Body of pancreas (tissue), 4 donors: ENCODE measurements around the gene STIL. TPM values are rescaled to one million over a fixed set of nuclear protein-coding genes. Genes with fewer than 3 reads are reported as not detected.
"Not testable (repeated sequence)": the region's sequence is repeated elsewhere in the genome, so short reads cannot be mapped to it uniquely, and the experiment has no call there.

Experiments
- ATAC-seq: fragments of 150-250 bp; one replicate; pipeline ENCODE4 v1.9.1; 2016
- DNase-seq, 4 donors: peaks; one replicate each; pipeline ENCODE4 v3.0.0-alpha.2; 2019
- H3K27ac ChIP-seq, 4 donors: fragments of 200-600 bp; sonication (generic); 1 replicate in 3 of 4; 2 replicates in 1 of 4; pipeline versions ENCODE4 v1.5.1 to v1.6.1; 2016 to 2019; ENCODE audit warnings: mild to moderate bottlenecking in 1 of 4, mixed read lengths in 1 of 4, moderate library complexity in 1 of 4
- H3K27me3 ChIP-seq, 2 donors: fragments of 200-600 bp; sonication (generic); one replicate each; pipeline ENCODE4 v1.6.0; 2016; ENCODE audit warnings: mild to moderate bottlenecking in 1 of 2
- H3K36me3 ChIP-seq, 2 donors: fragments of 200-600 bp; sonication (generic); replicated peaks in 1 of 2; 2 replicates each; pipeline ENCODE4 v1.5.1; 2016; ENCODE audit warnings: low read depth in 2 of 2; ENCODE audit not compliant: insufficient read depth in 1 of 2
- H3K4me1 ChIP-seq: fragments of 200-600 bp; sonication (generic); one replicate; pipeline ENCODE4 v1.6.0; 2016
- H3K4me3 ChIP-seq, 2 donors: fragments of 200-600 bp; sonication (generic); 1 replicate in 1 of 2; 2 replicates in 1 of 2; pipeline ENCODE4 v1.5.1; 2016 to 2019
- H3K9me3 ChIP-seq, 3 donors: fragments of 200-600 bp; sonication (generic); 1 replicate in 2 of 3; 2 replicates in 1 of 3; pipeline ENCODE4 v1.5.1; 2016
- CTCF ChIP-seq, 7 experiments: fragments of 450-650 bp in 4 of 7; fragments of 200-600 bp in 3 of 7; sonication (generic) in 3 of 7; IDR thresholded peaks; one replicate each; pipeline ENCODE4 v1.5.1; 2016 to 2019; ENCODE audit warnings: antibody characterized with exemption in 7 of 7
- POLR2A ChIP-seq, 3 donors: fragments of 450-650 bp; IDR thresholded peaks; one replicate each; pipeline ENCODE4 v1.6.1; 2016; ENCODE audit warnings: antibody characterized with exemption in 3 of 3, mild to moderate bottlenecking in 2 of 3
- WGBS, 2 donors: methylation state at CpG; one replicate each; pipeline ENCODE4 v1.1.5; 2017; 5-methylcytosine and 5-hydroxymethylcytosine counted together
- intact Hi-C: fragments of 100-400 bp; cut with DNase I; formaldehyde crosslinking; loops from one replicate; pipeline ENCODE4 v1.15.1; 2023
- total RNA-seq, 2 donors: library from RNA; depleted of rRNA; stranded (reverse); fragments of >200 nt; gene quantifications; one replicate each; pipeline ENCODE4 v1.1.0, GENCODE V29; 2016

The STIL gene
- total RNA-seq, 2 donors from 2014 or later = 0.52 TPM; not detected in 1

GRCh38 chr1:47302472-47302871 is 11.5 kb downstream of the STIL start:
- Histone ChIP-seq H3K36me3 (no peaks in the 10 kb centered on the region), H3K4me1 (no peaks in the 10 kb centered on the region), H3K9me3 (no peaks in the 10 kb centered on the region), H3K4me3 (no peak overlapping the region), H3K27ac (no peak overlapping the region), H3K27me3 (no peaks in the 10 kb centered on the region)
- ATAC-seq (no peak), DNase-seq (no peak)
- WGBS, 2 donors = 92 to 94% methylated on average over 2 of the region's 2 CpGs
- TF ChIP-seq CTCF (IDR thresholded peaks at IDR 0.05) (no peak), POLR2A (IDR thresholded peaks at IDR 0.05) (no peak)
- intact Hi-C loops = no loop called here

GRCh38 chr1:47298025-47298699 is 15.8 kb downstream of the STIL start:
- no peak for DNase-seq
- Histone ChIP-seq H3K36me3 (no peaks in the 10 kb centered on the region), H3K27me3 (no peaks in the 10 kb centered on the region), H3K27ac (no peak overlapping the region), H3K4me3 (no peak overlapping the region), H3K4me1 (no peaks in the 10 kb centered on the region), H3K9me3 (no peaks in the 10 kb centered on the region)
- ATAC-seq = no peak
- TF ChIP-seq POLR2A (IDR thresholded peaks at IDR 0.05) = no peak
- TF ChIP-seq CTCF (IDR thresholded peaks at IDR 0.05) = no peak
- intact Hi-C loops = no loop called here

GRCh38 chr1:47295579-47295978 is 18.4 kb downstream of the STIL start:
- ATAC-seq = no peak
- Histone ChIP-seq H3K9me3 (no peaks in the 10 kb centered on the region), H3K27me3 (no peaks in the 10 kb centered on the region), H3K4me3 (no peak overlapping the region), H3K4me1 (no peaks in the 10 kb centered on the region), H3K36me3 (no peaks in the 10 kb centered on the region), H3K27ac (no peak overlapping the region)
- no peak for DNase-seq
- 79 to 87% methylated on average over 2 of the region's 2 CpGs for WGBS, 2 donors
- intact Hi-C loops = no loop called here
- TF ChIP-seq CTCF (IDR thresholded peaks at IDR 0.05) (no peak), POLR2A (IDR thresholded peaks at IDR 0.05) (no peak)

GRCh38 chr1:47294863-47295262 is 19.1 kb downstream of the STIL start:
- DNase-seq, H3K36me3 ChIP-seq, H3K4me1 ChIP-seq, H3K9me3 ChIP-seq, intact Hi-C loops, ATAC-seq, H3K4me3 ChIP-seq, H3K27ac ChIP-seq, H3K27me3 ChIP-seq: not testable (repeated sequence)
- 95 to 97% methylated on average over 6 of the region's 6 CpGs for WGBS, 2 donors

- H3K27me3 ChIP-seq, H3K4me1 ChIP-seq, H3K36me3 ChIP-seq, H3K4me3 ChIP-seq, H3K27ac ChIP-seq, ATAC-seq, H3K9me3 ChIP-seq, DNase-seq, intact Hi-C loops: not testable (repeated sequence)
- 84 to 93% methylated on average over 4 of the region's 4 CpGs for WGBS, 2 donors
Observed at GRCh38 chr1:47288116-47288515, 25.8 kb downstream of the STIL start.

GRCh38 chr1:47280142-47280541 is 33.8 kb downstream of the STIL start:
- H3K4me1 ChIP-seq = no peaks in the 10 kb centered on the region
- H3K9me3 ChIP-seq = no peaks in the 10 kb centered on the region
- H3K36me3 ChIP-seq = no peaks in the 10 kb centered on the region
- 93 to 98% methylated on average over 3 of the region's 3 CpGs for WGBS, 2 donors
- intact Hi-C loops = no loop called here
- no peak for TF ChIP-seq CTCF (IDR thresholded peaks at IDR 0.05)
- no peaks in the 10 kb centered on the region for H3K27me3 ChIP-seq
- H3K4me3 ChIP-seq = no peak overlapping the region
- DNase-seq (no peak), ATAC-seq (no peak)
- H3K27ac ChIP-seq = no peak overlapping the region
